ENCODE measurements around the gene CHAT. TPM values are rescaled to one million over a fixed set of nuclear protein-coding genes. Genes with fewer than 3 reads are reported as not detected.

The CHAT gene
- total RNA-seq, 1 donor: not detected

DNA sequence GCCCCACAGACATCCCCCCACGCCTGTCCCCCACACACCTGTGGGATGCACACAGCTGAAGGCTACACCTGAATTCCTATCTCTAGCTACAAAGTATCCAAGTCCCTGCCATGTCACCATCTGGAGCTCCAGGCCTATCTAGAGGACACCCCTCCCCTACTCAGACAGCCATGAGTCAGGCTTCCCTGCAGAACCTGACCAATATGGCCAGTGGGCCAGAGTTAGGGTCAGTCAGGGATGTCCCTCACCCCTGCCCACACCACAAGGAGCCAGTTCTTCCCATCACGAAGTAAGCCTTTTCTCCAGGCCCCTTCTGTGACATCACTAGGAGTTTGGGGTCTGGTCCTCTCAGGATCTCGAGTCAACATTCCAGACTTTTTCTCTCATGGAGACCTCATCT lies 14.3 kb upstream of the CHAT start:
- no peak for DNase-seq (ENCODE audit: low read depth)
- TF ChIP-seq, protein P1, sequence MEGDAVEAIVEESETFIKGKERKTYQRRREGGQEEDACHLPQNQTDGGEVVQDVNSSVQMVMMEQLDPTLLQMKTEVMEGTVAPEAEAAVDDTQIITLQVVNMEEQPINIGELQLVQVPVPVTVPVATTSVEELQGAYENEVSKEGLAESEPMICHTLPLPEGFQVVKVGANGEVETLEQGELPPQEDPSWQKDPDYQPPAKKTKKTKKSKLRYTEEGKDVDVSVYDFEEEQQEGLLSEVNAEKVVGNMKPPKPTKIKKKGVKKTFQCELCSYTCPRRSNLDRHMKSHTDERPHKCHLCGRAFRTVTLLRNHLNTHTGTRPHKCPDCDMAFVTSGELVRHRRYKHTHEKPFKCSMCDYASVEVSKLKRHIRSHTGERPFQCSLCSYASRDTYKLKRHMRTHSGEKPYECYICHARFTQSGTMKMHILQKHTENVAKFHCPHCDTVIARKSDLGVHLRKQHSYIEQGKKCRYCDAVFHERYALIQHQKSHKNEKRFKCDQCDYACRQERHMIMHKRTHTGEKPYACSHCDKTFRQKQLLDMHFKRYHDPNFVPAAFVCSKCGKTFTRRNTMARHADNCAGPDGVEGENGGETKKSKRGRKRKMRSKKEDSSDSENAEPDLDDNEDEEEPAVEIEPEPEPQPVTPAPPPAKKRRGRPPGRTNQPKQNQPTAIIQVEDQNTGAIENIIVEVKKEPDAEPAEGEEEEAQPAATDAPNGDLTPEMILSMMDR (IDR thresholded peaks at IDR 0.05; ENCODE audit: insufficient read depth, low read length): no peak
- H3K4me3 ChIP-seq (ENCODE audit: low read depth, low read length): no peak overlapping the region

DNA sequence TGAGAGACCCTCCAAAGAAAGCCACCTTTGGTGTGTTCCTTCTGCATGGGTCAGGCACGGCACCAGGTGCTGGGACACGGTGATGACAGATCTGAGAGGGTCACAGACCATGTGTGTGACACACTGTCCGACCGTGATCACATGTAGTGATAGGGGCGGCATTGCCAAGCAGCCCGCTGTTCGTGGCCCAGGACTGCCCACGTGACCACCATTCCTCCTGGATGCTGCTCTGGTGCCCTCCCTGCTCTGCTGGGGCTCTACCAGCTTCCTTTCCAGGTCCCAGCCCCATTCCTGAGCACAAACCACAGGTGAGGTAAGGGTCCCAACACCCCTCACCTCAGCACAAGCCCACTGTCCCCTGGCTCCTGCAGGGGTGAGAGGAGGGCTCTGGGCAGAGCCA lies 13.8 kb upstream of the CHAT start:
- H3K4me3 ChIP-seq (ENCODE audit: low read depth, low read length): no peak overlapping the region
- TF ChIP-seq, protein P1 (IDR thresholded peaks at IDR 0.05; ENCODE audit: insufficient read depth, low read length): no peak
- DNase-seq (ENCODE audit: low read depth): no peak

DNA sequence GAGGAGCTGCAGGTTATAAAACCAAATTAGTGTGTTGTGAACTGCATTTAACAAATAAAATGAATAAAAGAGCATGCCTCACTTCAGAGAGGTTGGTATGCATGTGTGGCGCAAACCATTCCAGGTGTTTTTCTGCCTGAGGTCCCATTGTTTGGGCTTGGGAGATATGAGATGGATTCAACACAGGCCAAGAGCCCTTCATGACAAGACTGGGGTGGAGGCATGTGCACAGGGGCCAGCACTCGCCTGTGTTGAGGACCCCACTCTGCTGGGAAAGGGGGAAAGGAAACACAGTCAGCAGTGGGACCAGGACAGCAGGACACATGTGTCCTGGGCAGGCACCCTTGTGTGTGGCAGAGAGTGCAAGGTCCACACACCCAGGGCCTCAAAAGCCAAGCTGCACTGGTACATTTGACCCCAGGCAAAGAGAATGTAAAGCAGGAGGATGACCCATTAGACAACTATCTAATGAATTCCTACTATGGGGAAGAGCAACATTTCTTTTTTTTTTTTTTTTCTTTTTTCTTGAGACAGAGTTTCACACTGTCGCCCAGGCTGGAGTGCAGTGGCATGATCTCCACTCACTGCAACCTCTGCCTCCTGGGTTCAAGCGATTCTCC lies 12.9 kb upstream of the CHAT start:
- H3K4me3 ChIP-seq (ENCODE audit: low read depth, low read length): no peak overlapping the region
- DNase-seq (ENCODE audit: low read depth): no peak
- TF ChIP-seq, protein P1 (IDR thresholded peaks at IDR 0.05; ENCODE audit: insufficient read depth, low read length): no peak

DNA sequence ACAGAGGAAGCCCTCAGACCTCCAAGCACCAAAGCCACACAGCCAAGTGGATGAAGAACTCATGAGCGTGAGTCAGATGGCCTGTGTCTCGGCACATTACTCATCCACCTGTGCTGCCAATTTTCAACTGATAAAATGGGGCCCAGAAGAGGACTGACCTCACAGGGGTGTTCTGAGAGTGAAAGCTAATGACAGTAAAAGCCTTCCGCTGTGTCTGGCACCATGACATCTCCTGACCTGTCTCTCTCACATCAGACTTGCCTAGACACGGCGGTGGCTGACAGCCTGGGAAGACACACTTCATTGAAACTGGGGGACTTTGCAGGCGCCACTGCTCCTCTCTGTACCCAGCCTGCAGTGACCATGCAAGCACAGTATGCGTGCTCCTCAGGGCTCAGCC lies 12.0 kb upstream of the CHAT start:
- TF ChIP-seq, protein P1 (IDR thresholded peaks at IDR 0.05; ENCODE audit: insufficient read depth, low read length): no peak
- no peak overlapping the region for H3K4me3 ChIP-seq (ENCODE audit: low read depth, low read length)
- peak; percentile 63 for DNase-seq (ENCODE audit: low read depth)

DNA sequence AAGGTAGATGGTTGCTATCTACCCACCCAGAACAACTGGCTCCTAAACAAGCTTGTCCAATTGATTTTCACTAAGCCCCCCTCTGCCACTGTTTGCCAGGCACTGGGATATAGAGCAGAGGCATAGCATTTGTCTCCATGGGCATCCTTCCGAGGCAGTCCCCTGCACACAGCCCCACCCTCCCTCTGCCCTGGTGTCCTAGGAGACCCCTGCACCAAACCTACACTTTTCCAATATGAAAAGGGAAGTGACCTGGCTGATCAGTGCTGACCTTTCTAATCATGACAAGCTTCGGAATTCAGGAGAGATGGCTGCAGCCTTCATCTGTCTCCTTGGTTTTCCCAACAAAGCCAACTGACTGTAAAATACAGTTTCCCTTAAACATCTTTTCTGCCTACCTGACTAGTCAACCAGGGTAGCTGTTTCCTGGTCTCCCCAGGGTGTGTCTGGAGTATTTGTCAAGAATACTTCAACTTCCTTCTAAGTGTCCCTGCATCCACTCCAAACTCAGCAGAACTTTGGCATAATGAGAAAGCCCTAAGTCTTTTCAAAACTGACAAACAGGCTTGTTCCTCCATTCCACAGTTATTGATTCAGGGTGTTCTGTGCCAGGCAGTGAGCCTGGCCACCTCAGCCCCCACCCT lies 11.3 kb upstream of the CHAT start:
- TF ChIP-seq, protein P1 (IDR thresholded peaks at IDR 0.05; ENCODE audit: insufficient read depth, low read length): no peak
- H3K4me3 ChIP-seq (ENCODE audit: low read depth, low read length): no peak overlapping the region
- no peak for DNase-seq (ENCODE audit: low read depth)

DNA sequence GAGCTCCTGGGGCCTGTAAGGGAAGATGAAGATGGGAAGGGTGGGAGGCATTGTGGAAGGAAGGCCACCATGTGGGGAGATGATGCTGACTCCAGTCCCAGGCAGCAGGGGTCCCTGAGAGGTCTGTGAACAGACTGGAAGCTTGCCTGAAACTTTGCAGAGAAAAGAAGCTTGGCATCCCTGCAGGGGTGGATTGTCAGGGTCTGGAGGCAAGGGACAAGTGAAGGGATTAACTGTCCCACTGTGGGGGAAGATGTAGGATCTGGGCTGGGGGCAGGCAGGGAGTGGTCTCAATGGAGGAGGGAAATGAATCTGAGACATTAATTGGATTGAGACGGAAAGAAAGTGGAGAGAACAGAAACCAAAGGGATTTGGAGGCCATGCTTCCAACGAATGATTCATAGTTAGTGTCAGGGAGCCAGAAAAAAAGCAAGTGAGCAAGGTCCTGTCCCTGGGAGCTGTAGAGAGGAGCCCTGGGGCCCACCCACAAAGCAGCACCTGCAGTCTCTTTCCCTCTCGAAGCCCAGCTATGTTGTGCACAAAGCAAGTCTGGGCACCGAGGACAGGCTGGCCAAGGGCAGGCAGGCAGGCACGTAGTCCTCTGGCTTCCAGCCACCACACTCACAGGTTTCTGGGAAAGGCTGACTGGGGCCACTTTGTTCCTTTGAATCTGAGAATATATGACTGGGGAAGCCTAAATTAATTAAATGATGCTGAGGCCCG lies 8.5 kb upstream of the CHAT start:
- no peak overlapping the region for H3K4me3 ChIP-seq (ENCODE audit: low read depth, low read length)
- no peak for DNase-seq (ENCODE audit: low read depth)
- TF ChIP-seq, protein P1 (IDR thresholded peaks at IDR 0.05; ENCODE audit: insufficient read depth, low read length): no peak
